ENCODE data around the gene ACO2. TPM values are rescaled to one million over a fixed set of nuclear protein-coding genes. Genes with fewer than 3 reads are reported as not detected.

The ACO2 gene
- total RNA-seq (2013; cell fraction: nucleolus; rRNA removed), result 78.7 and 86.2 TPM in 2 replicates
- total RNA-seq (2014; rRNA removed), result 115 and 132 TPM in 2 replicates
- total RNA-seq (2014; rRNA removed; fragmentation: Illumina TruSeq; extraction: Trizol), result 63.2 and 69.0 TPM in 2 replicates
- 127 and 133 TPM in 2 replicates for total RNA-seq (2021)
- 48.7 TPM for polyA plus RNA-seq (2011; ENCODE audit: low read depth)
- 16.1 and 22.4 TPM in 2 replicates for polyA plus RNA-seq (2011; rRNA removed)
- 60.6 and 64.3 TPM in 2 replicates for polyA plus RNA-seq (2011; cell fraction: cytosol; rRNA removed)
- polyA plus RNA-seq (2011; cell fraction: nucleus; rRNA removed), result 355 and 367 TPM in 2 replicates
- polyA plus RNA-seq (2012), result 71.7 and 92.0 TPM in 2 replicates
- 41.6 and 102 TPM in 2 replicates for polyA plus RNA-seq (2014; fragmentation: Illumina TruSeq; extraction: Trizol)
- polyA plus RNA-seq (2014; fragmentation: Nextera tagmentation; extraction: Ambion mirVana), result 10 to 100 TPM; 21.4 to 22.3 TPM
- 74.8 and 83.8 TPM in 2 replicates for polyA plus RNA-seq (2014; rRNA removed)
- 100 to 1,000 TPM; 211 to 214 TPM for polyA plus RNA-seq (2016; fragmentation: Nextera tagmentation; extraction: Ambion mirVana)
- polyA minus RNA-seq (2011; rRNA and poly(A)+ RNA removed), result 23.3 and 35.4 TPM in 2 replicates
- 26.1 and 33.6 TPM in 2 replicates for polyA minus RNA-seq (2011; cell fraction: cytosol; rRNA and poly(A)+ RNA removed)
- polyA minus RNA-seq (2011; cell fraction: nucleus; rRNA and poly(A)+ RNA removed), result 42.7 and 65.6 TPM in 2 replicates
- Bru-seq, nascent RNA, result percentile 80 among the genes with signal in this experiment
- percentile 83 among the genes with signal in this experiment for BruChase-seq, experiment 1, labeled RNA remaining after a 6-hour chase
- BruChase-seq, experiment 2, labeled RNA remaining after a 2-hour chase, result percentile 76 among the genes with signal in this experiment
- long read RNA-seq, experiment 1, transcript ACO2-201 (18 exons, 2,741 nt), result major isoform, 118 of 151 reads
- long read RNA-seq, experiment 1, partial matches to known transcripts, result 19 of 151 reads
- long read RNA-seq, experiment 1, other reads (novel, unspliced or antisense), result 14 of 151 reads
- long read RNA-seq, experiment 2, transcript ACO2-201 (18 exons, 2,741 nt), result major isoform, 946 of 1,119 reads
- long read RNA-seq, experiment 2, partial matches to known transcripts, result 93 of 1,119 reads
- long read RNA-seq, experiment 2, other reads (novel, unspliced or antisense), result 80 of 1,119 reads

GRCh38 chr22:41468381-41469217 is at the start of gene ACO2, which contains the start of gene PHF5A:
TSS of gene ACO2 (plus strand) at chr22:41469117. CDS start at chr22:41469147, 30 bp downstream.
TSS of gene PHF5A (minus strand) at chr22:41468692. CDS start at chr22:41468653, 39 bp downstream.
- H2AFZ ChIP-seq (ENCODE audit: control insufficient read depth, low read depth, low read length), result peak within 1 kb of the TSS; percentile 94
- ChIA-PET SMC1A (ENCODE audit: uncharacterized antibody, unreplicated experiment) (interaction anchor here (0.6 to 5.8 kb wide), 10 partner anchors 11 to 153 kb away, joined by 3 to 59 read pairs (median 5); partner anchors contain the start of genes TOB2 and XRCC6), POLR2A (interaction anchor here (0.9 to 3.3 kb wide), 14 partner anchors 10 to 612 kb away, joined by 3 to 88 read pairs (median 6); partner anchors contain the start of genes PMM1, SREBF2, ST13 and TEF), CTCF (interaction anchor here (0.7 to 3.1 kb wide), 14 partner anchors 10 to 1008 kb away, joined by 3 to 26 read pairs (median 6); partner anchors contain the start of genes POLR3H and TOB2), RAD21 (ENCODE audit: unreplicated experiment) (interaction anchor here (0.9 to 2.7 kb wide), 15 partner anchors 8 to 182 kb away, joined by 3 to 30 read pairs (median 7); partner anchors contain the start of genes RANGAP1, TEF and TOB2)
- WGBS (ENCODE audit: insufficient coverage, insufficient replicate concordance, low lambda C conversion rate, missing lambda C conversion rate), result 1% methylated on average over 51 of the region's 51 CpGs
- peak within 1 kb of the TSS; percentile 83 for H3K4me2 ChIP-seq (ENCODE audit: control insufficient read depth, insufficient read depth)
- H3K27me3 ChIP-seq (replicated peaks in 1 of 2; ENCODE audit: control insufficient read depth in 2 of 2, insufficient read depth in 2 of 2, low read length in 1 of 2), result no peaks in the 10 kb centered on the region
- peak within 1 kb of the TSS; percentile 85 for H3K9ac ChIP-seq (ENCODE audit: control insufficient read depth, insufficient read depth, low read length)
- peak; percentile 98 for FAIRE-seq
- H3K9me3 ChIP-seq (replicated peaks; ENCODE audit: control insufficient read depth, insufficient read depth, low read length), result no peaks in the 10 kb centered on the region
- intact Hi-C loops (cut with micrococcal nuclease; ENCODE audit: unreplicated experiment) (loop anchor here (1.0 to 5.0 kb wide), 2 partner anchors 20 to 34 kb away; no protein-coding TSS in a partner anchor), in situ Hi-C loops (cut with MboI) (no loop called here)
- H3K27ac ChIP-seq (ENCODE audit: control insufficient read depth, insufficient read depth), result peak within 1 kb of the TSS; percentile 97
- peaks cover 69% of the 10 kb centered on the region for H3K79me2 ChIP-seq (ENCODE audit: control insufficient read depth, insufficient read depth, low read length)
- H3K4me1 ChIP-seq (ENCODE audit: control insufficient read depth, insufficient read depth, low read length), result peaks cover 14% of the 10 kb centered on the region
- no peaks in the 10 kb centered on the region; the same call in 1 of the 2 replicates for H4K20me1 ChIP-seq (ENCODE audit: control insufficient read depth, insufficient read depth)
- H3K36me3 ChIP-seq (ENCODE audit: control insufficient read depth in 2 of 2, insufficient read depth in 2 of 2, low read length in 1 of 2), result peaks cover 5 to 34% of the 10 kb centered on the region in 2 experiments
- no TSS peak for BruUV-seq (replicated peaks)
- H3K4me3 ChIP-seq, result peak within 1 kb of the TSS; percentile 80
- peak; percentile 98 for DNase-seq (ENCODE audit: low read depth, low spot score)
- ATAC-seq, result peak; percentile 95
- TF ChIP-seq LARP7 (IDR thresholded peaks at IDR 0.05), result no peak
- TF ChIP-seq SREBF2 (IDR thresholded peaks at IDR 0.05; ENCODE audit: low read length), result no peak
- peak; percentile 83 for TF ChIP-seq SP1 (IDR thresholded peaks at IDR 0.05; ENCODE audit: low read depth, low read length)
- no peak for TF ChIP-seq CBX3 (IDR thresholded peaks at IDR 0.05; ENCODE audit: borderline replicate concordance, low read depth)
- TF ChIP-seq RCOR1 (conservative IDR thresholded peaks at IDR 0.05; ENCODE audit: low read depth, low read length), result 0 out of 2 replicates have a peak, but pooled peaks have one; percentile 43
- peak; percentile 7; the same call in 1 of the 2 replicates for TF ChIP-seq ZBED1 (IDR thresholded peaks at IDR 0.05; ENCODE audit: borderline replicate concordance)
- TF ChIP-seq NKRF (conservative IDR thresholded peaks at IDR 0.05), result peak; percentile 79
- peak; percentile 52 for TF ChIP-seq SIX5 (IDR thresholded peaks at IDR 0.05; ENCODE audit: low read depth, low read length, severe bottlenecking)
- TF ChIP-seq MLLT1 (IDR thresholded peaks at IDR 0.05), result peak; percentile 56
- TF ChIP-seq SUZ12 (IDR thresholded peaks at IDR 0.05; ENCODE audit: unreplicated experiment), result no peak
- TF ChIP-seq STAT1 (conservative IDR thresholded peaks at IDR 0.05), result peak; percentile 93
- no peak for TF ChIP-seq SMARCA5 (IDR thresholded peaks at IDR 0.05)
- peak; percentile 85; the same call in 1 of the 2 replicates for TF ChIP-seq ZNF207 (IDR thresholded peaks at IDR 0.05; ENCODE audit: borderline replicate concordance)
- TF ChIP-seq RAD21 (IDR thresholded peaks at IDR 0.05; ENCODE audit: insufficient read depth, low read depth, low read length), result no peak
- TF ChIP-seq TCF7 (IDR thresholded peaks at IDR 0.05; ENCODE audit: borderline replicate concordance), result no peak

Data from GM12878 (cell line).